HG03159 (cell line): Measurements from ENCODE around the gene AKTIP.
"Not testable (repeated sequence)": the region's sequence is repeated elsewhere in the genome, so short reads cannot be mapped to it uniquely, and the experiment has no call there.

Source experiments
- ATAC-seq: cut with Tn5 transposase; IDR thresholded peaks from one replicate; pipeline ENCODE4 v1.9.1; 2021; ENCODE audit warnings: mild to moderate bottlenecking, moderate library complexity; ENCODE audit not compliant: unreplicated experiment

Gene AKTIP

GRCh38 chr16:53517851-53518250 lies 14.8 kb upstream of the AKTIP start:
- no peak for ATAC-seq

- no peak for ATAC-seq
Observed at GRCh38 chr16:53515811-53516210, 12.8 kb upstream of the AKTIP start.

- ATAC-seq: no peak
Observed at GRCh38 chr16:53515259-53515658, 12.2 kb upstream of the AKTIP start.

- ATAC-seq: not testable (repeated sequence)
Observed at GRCh38 chr16:53512795-53513194, 9.8 kb upstream of the AKTIP start.

GRCh38 chr16:53511403-53512280 lies 8.6 kb upstream of the AKTIP start:
- no peak for ATAC-seq

- no peak for ATAC-seq
Observed at GRCh38 chr16:53511084-53511402, 8.0 kb upstream of the AKTIP start.

- ATAC-seq: no peak
Observed at GRCh38 chr16:53510704-53511070, 7.7 kb upstream of the AKTIP start.

- ATAC-seq: no peak
Observed at GRCh38 chr16:53509906-53510703, 7.1 kb upstream of the AKTIP start.

- no peak for ATAC-seq
Observed at GRCh38 chr16:53507464-53508179, 4.6 kb upstream of the AKTIP start.

GRCh38 chr16:53506254-53506653 lies 3.2 kb upstream of the AKTIP start:
- ATAC-seq: no peak

GRCh38 chr16:53504665-53505064 lies 1.7 kb upstream of the AKTIP start:
- ATAC-seq: no peak

- ATAC-seq: no peak
Observed at GRCh38 chr16:53503991-53504663, 1.1 kb upstream of the AKTIP start.

- peak; percentile 96 for ATAC-seq
Observed at GRCh38 chr16:53503270-53503923, 388 bp upstream of the AKTIP start.

GRCh38 chr16:53501216-53501859 lies 1.7 kb downstream of the AKTIP start:
- ATAC-seq: no peak

GRCh38 chr16:53498984-53499383 lies 4.0 kb downstream of the AKTIP start:
- ATAC-seq: no peak

GRCh38 chr16:53495325-53495724 lies 7.7 kb downstream of the AKTIP start:
- no peak for ATAC-seq

GRCh38 chr16:53494636-53495035 lies 8.4 kb downstream of the AKTIP start:
- no peak for ATAC-seq

- no peak for ATAC-seq
Observed at GRCh38 chr16:53492503-53492902, 10.5 kb downstream of the AKTIP start.

GRCh38 chr16:53489755-53490154 lies 13.3 kb downstream of the AKTIP start:
- ATAC-seq: no peak

GRCh38 chr16:53486230-53486629 lies 16.8 kb downstream of the AKTIP start:
- no peak for ATAC-seq
